Erythroblast (primary cell): ENCODE measurements around the gene EIF4EBP2.
A peak's percentile ranks its signal among the peaks of the same experiment; 100 is the strongest.

Experiments
- DNase-seq, 2 experiments: peaks; one replicate each; lab custom pipeline; 2025; lab: John Stamatoyannopoulos, UW
- GATA1 ChIP-seq: IDR thresholded peaks from 2 replicates; pipeline ENCODE4 v1.6.1; 2011; ENCODE audit warnings: low read depth, mild to moderate bottlenecking, control low read depth, low read length, moderate library complexity
- POLR2A ChIP-seq: IDR thresholded peaks from 2 replicates; pipeline ENCODE4 v1.6.1; 2011; ENCODE audit warnings: mild to moderate bottlenecking, low read length

The EIF4EBP2 gene

DNA sequence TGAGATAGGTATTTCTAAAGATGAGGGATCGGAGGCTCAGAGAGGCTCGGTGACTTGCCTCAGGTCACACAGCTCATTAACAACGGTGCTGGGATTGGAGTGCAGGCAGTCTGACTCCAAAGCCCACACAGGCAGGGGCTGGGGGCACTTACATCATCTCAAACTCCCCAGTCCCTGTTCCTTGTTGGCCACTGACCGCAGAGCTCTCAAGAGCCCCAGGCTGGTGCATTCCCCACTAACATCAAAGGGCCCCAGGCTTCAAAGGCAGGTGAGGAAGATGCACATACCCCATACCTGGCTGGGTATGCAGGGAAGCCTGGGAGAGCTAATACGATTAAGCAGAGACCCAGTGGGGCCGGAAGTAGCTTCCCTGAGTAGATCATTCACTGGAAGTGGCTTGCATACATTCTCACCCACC, 51.3 kb downstream of the EIF4EBP2 start:
- no peak for DNase-seq
- TF ChIP-seq POLR2A, result no peak
- TF ChIP-seq GATA1, result no peak

DNA sequence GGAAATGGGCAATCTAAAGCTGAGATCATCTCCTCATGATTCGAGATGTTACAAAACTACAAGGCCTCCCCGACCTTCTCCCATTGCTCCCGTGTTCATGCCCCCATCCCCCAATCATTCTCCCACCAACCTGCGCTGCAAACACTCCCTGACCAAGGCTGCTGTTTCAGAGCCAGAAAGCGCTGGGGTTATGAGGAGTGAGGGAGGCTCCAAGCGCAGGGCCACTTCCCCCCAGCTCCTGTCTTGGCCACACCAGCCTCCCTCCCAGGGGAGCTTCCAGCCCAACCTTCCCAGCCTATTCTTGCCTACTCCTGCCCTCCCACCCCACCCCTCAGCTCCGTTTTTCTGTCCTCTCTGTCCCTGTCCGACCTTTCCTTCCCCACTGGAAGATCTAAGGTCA, 52.2 kb downstream of the EIF4EBP2 start:
- DNase-seq, result no peak
- TF ChIP-seq POLR2A, result no peak
- no peak for TF ChIP-seq GATA1

DNA sequence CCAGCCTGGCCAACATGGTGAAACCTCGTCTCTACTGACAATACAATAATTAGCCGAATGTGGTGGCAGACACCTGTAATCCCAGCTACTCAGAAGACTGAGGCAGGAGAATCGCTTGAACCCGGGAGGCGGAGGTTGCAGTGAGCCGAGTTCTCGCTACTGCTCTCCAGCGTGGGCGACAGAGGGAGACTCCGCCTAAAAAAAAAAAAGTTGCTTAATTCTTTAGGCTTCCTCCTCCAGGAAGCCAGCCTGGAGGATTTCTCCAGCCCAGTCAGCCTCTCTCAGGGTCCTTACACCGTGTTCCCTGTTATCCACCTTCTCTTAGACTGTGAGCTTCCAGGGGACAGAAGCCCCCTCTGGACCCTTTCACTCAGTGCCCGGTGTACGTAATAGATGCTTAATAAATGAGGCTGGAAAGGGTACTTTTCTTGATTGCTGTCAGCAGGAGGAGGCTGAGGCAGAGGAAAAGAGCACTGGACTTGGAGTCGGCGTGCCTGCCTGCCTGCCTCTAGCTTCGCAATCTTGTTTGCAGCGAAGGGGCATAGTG, 53.9 kb downstream of the EIF4EBP2 start:
- TF ChIP-seq POLR2A, result no peak
- no peak for TF ChIP-seq GATA1
- no peak for DNase-seq

DNA sequence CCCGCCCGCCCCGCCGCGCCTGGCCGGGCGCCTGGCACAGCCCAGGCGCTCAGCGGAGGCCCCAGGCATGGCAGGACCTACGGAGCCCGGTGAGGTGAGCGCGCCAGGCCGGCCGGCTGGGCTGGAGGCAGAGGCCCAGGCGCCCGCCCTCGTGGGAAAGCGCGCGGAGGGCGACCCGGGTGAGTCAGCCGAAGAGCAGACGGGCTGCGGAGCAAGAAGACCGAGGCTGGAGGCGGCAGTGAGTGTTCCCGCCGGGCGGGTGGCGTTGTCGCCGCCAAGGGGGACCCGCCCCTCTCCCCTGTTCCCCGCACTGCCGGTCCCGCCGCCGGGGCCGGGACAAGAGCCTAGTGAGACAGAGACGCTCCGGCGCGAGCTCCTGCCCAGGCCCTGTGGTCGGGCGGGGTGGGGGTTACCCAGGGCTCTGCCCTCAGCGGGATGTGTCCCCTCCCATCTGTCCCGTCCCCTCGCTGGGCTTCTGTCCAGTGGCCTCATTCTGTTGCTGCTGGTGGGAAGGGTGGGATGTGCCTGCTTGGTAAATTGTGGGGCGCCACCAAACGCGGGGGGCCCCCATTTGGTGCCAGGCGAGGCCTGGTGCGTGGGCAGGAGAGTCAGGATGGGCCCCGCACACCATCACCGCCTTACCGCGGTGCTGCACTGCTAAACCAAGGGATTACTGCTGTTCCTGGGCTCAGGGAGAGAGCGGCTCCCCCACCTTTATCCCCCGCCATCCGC, 54.5 kb downstream of the EIF4EBP2 start:
- DNase-seq, result no peak
- TF ChIP-seq GATA1, result no peak
- no peak for TF ChIP-seq POLR2A

DNA sequence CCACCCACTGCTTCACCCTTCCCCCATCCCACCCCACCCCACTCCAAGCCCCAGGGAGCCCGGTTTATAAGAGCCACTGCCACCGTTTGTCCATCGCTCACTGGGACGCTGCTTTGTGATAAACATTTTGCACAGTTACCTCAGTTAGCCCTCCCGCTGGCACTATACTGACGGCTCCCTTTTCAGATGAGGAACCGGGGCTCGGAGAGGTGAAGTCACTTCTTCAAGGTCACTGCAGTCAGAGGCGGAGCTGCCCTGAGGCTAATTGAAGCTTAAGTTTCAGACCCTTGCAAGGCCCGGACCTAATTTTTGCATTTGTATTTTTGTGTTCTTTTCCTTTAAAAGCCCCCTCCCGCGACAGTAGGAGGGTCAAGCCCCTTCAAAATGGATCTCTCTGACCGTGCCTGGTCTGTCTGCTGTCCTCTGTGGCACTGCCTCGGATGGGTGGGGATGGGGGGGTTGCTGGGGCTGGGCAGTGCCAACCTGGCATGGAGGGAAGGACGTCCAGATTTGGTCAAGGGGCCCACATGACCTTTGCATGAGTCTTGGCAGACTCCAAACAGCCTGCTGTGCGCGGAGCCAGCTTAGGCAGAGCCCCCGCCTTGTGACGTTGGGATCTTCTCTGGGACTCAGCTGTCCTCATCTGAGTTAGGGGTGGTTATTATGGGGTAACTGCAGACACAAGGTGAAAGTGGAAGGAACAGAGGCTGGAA, 55.3 kb downstream of the EIF4EBP2 start:
- DNase-seq, result no peak
- TF ChIP-seq POLR2A (no peak), GATA1 (no peak)

DNA sequence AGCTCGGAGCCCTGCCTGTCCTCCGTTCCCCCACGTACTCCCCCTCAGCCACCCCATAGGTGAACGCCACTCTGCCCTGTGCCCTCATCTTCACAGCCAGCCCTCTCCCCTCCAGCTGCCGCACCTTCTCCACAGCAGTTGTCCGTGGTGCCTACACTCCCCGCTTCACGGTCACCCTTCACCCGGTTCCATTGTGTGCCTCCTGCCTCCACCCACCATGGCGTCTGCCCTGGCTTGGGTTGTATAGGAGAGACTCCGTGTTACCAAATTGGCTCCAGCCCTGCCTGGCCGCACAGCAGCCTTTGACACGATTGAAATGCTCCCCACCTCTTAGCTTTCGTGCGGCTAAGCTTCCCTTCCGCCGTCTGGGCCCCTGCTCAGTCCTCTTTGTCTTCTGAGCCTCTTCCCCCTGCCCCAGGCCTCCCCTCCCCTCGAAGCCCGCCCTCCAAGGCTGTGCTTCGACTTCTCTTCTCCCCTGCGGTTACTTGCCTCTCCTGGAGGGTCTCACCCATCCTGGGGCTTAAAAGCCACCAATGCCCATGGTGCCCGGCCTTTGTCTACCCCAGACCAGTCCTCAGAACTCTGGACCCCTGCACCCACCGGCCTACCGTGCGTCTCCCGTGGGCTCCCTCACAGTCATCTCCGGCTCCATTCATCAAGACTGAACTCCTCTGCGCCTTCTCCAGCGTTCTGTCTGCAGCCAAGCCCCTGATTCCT, 56.0 kb downstream of the EIF4EBP2 start:
- no peak for DNase-seq
- TF ChIP-seq POLR2A (no peak), GATA1 (no peak)

DNA sequence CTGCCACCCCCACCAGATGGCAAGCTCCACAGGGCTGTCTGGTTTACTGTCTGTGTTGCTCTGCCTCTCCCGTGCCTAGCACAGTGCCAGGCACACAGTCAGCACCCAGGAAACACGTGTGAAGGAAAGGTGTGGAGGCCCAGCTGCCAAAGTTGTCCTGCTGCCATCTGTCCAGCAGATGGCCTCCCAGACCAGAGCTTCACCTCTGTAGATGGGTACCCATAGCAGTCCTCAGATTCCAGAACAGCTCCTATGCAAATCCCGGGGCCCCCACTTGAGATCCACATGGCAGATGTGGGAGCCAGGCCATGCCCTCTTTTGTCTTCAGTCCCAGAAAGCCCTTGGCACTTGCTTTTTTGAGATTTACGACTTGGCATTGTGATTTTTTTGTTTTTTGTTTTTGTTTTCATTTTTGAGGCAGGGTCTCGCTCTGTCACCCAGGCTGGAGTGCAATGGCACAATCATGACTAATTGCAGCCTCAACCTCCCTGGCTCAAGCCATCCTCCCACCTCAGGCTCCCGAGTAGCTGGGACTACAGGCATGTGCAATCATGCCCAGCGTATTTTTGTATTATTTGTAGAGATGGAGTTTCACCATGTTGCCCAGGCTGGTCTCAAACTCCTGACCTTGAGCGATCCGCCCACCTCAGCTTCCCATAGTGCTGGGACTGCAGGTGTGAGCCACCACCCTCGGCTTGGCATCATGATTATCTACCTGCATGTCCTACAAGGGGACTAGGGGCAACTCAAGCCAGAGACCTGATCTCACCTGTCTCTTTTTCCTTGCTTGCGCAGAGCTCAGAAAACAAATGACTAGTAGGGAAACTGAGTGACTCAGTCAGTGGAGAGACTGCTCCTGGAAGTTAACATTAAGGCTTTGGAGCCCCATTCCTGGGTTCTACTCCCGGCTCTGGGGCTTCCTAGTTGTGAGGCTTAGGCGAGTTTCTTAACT, 57.7 kb downstream of the EIF4EBP2 start:
- TF ChIP-seq POLR2A (no peak), GATA1 (no peak)
- DNase-seq, result peak; percentile 13 to 48

DNA sequence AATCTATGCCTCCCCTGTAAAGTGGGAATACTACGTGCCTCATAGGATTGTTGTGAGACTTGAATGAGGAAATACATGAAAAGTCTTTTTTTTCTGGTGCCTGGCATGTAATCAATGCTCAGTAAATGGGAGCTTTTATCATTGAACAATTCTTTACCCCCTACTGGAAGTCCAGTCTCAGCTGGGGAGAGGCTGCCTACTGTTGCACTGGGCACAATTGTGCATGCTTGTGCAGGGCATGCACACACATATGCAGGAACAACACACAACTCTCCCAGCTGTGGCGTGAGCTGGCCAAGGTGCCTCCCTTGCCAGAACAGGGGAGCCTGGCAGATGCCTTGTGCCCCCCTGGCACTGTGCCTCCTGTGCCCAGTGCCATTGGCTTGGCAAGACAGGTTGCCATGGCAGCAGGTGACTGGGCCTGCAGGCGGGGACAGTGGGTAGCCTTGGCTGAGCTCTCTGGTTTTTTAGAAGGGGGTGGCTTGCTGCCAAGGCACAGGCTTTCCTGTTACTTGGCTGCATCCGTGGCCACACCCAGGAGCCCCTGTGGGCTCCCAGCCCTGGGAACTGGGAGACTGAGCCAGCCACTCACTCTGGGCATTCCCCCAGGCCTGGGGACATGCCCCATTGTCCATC, 58.5 kb downstream of the EIF4EBP2 start:
- DNase-seq, result no peak
- TF ChIP-seq GATA1 (no peak), POLR2A (no peak)

DNA sequence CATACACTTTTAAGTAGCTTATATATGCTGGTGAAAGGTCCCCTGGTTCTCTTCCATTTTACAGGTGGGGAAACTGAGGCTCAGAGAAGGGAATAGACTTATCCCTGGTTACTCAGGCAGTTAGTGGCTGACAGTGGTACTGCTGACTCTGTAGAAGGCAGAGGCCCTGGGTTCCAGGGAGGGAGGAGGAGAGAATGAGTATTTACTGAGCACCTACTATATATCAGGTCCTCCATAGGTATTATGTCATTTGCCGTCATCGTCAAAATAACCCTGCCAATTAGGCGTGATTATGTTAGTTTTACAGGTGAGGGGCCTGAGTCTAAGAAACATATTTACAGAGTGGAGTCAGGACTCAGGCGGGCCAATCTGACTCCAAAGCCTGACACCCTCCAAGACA, 61.3 kb downstream of the EIF4EBP2 start:
- DNase-seq, result no peak
- TF ChIP-seq POLR2A, result no peak
- no peak for TF ChIP-seq GATA1

DNA sequence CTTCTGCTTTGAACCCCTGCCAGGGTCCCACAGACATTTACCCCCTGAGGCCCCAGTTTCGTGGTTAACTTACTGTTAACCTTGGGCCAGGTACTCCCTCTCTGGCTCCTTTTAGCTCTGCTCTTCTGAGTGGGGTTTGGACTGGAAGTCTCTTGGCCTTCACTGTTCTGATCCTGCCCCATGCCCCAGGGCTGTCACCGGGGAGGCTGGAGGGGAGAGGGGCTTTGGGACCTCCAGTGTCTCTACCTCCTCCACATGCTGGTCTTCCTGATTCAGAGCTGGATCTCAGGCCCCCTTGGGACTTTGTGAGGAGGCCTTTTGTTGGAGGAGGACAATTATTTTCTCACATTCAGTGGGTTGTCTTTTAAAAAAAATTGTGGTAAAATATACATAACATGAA, 61.9 kb downstream of the EIF4EBP2 start:
- DNase-seq, result no peak
- no peak for TF ChIP-seq GATA1
- TF ChIP-seq POLR2A, result no peak

DNA sequence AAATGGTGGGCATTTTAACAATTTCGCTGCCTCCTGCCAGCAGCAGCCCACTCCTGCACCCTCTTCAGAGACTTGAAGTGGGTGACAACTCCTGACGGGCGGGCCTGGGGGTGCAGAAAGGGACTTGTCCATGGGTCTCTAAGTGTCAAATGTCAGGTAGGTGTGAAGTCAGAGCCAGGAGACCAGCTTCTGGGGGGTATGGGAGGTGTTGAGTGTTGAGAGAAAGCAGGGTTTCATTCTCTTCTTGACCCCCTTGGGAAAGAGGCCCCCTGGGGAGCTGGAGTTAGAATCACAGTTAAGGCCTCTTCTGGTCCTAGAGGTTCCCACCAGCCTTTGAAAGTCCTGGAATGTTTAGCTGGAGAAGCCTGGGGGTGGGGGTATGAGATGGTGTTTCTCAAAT, 63.0 kb downstream of the EIF4EBP2 start:
- no peak for DNase-seq
- TF ChIP-seq POLR2A (no peak), GATA1 (no peak)

DNA sequence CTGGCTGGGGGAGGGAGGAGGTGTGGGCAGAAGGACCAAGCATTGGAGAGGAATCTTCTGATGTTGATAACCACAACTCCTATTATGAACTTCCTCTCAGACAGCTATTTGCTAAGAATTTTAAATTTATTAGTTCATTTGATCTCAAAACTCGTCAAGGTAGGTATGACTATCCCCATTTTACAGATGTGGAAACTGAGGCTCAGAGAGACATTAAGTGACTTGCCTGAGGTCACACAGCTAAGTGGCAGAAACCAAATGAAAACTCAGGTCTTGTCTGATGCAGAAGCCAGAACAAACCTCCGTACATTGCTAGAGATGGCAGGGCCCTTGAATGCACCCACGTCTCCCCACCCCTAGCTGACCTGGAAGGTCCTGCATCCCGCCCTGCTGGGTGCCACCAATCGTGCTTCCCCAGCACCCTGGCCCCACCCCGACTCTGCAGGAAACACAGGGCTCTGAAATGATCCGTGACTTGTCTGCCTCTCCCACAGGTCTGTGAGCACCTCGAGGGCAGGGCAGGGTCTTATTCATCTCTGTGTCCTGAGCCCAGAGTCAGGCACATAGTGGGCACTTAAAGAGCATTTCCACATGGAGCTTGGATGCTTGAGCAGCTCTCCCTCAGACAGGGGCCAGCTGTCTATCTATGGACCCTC, 69.0 kb downstream of the EIF4EBP2 start:
- DNase-seq, result no peak
- TF ChIP-seq POLR2A, result no peak

DNA sequence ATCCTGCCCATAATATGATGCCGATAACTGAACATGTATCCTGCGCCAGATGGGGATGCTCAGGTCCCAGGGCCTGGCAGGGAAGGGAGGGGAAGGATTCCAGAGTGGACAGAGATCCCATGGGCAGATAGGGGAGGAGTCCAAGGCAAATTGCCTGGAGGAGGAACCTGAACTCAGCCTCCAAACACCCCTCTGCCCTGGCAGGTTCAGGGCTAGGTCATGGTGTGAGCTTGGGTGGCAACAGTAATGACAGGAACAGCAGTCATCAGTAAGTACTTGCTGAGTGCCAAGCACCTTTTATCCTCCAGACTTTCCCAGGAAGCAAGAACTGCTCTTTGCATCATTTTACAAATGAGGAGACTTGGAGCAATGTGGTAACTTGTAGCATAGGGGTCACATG, 70.8 kb downstream of the EIF4EBP2 start:
- TF ChIP-seq GATA1, result no peak
- TF ChIP-seq POLR2A, result no peak

DNA sequence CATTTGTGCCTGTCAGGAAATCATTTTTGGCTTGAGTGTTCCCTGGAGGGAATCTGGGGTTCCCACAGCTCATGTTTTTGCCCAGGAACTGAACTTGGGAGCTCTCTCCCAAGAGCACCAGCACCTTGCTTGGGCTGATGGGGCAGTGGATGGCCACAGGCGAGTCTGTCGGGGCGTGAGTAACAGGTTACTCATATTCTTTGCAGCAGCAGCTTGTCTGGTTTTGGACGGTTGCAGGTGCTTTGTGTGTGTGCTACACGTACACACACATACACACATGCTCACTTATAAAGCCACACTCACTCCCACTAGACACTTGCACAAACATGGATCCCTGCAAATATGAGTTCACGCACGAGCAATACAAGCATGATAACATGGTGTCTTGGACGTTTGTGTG, 71.7 kb downstream of the EIF4EBP2 start:
- TF ChIP-seq POLR2A (no peak), GATA1 (no peak)
- DNase-seq, result no peak

More for the DNA sequence above, 70.8 kb downstream of the EIF4EBP2 start:
- DNase-seq, result no peak
